K562 (cell line): ENCODE measurements around the gene TTL. TPM values are rescaled to one million over a fixed set of nuclear protein-coding genes. Genes with fewer than 3 reads are reported as not detected.

ENCODE experiments used
- CEBPG ChIP-seq, 3 experiments: fragments of 200-800 bp in 1 of 3; sonication (Bioruptor generic) in 1 of 3; sonication (generic) in 1 of 3; formaldehyde crosslinking in 1 of 3; IDR thresholded peaks in 2 of 3; conservative IDR thresholded peaks in 1 of 3; 2 replicates each; pipeline versions ENCODE4 v1.6.1 to v1.8.0; 2016 to 2022; ENCODE audit warnings: missing compliant biosample characterization in 2 of 3, missing genetic modification characterization in 2 of 3, mild to moderate bottlenecking in 1 of 3, missing genetic modification reagents in 1 of 3
- E2F3 ChIP-seq: fragments of 250-450 bp; sonication (Bioruptor Pico); IDR thresholded peaks from 2 replicates; pipeline ENCODE4 v1.4.0; 2020; ENCODE audit warnings: mild to moderate bottlenecking
- ETV1 ChIP-seq: fragments of 450-650 bp; conservative IDR thresholded peaks from 2 replicates; pipeline ENCODE4 v1.6.1; 2016; ENCODE audit warnings: missing genetic modification characterization, control low read depth, low read depth, missing compliant biosample characterization
- KLF1 ChIP-seq: fragments of 450-650 bp; IDR thresholded peaks from 2 replicates; pipeline ENCODE4 v1.6.1; 2016; ENCODE audit warnings: missing genetic modification characterization, missing compliant biosample characterization
- LARP7 ChIP-seq: fragments of 450-650 bp; IDR thresholded peaks from 2 replicates; pipeline ENCODE4 v1.6.1; 2016
- MED1 ChIP-seq: sonication (generic); formaldehyde crosslinking; IDR thresholded peaks from 2 replicates; pipeline ENCODE4 v1.8.1; 2023; ENCODE audit warnings: missing genetic modification reagents, borderline replicate concordance
- NELFE ChIP-seq: IDR thresholded peaks from 2 replicates; pipeline ENCODE4 v1.6.1; 2011; ENCODE audit warnings: mild to moderate bottlenecking; ENCODE audit not compliant: insufficient read depth, insufficient read length
- RNF2 ChIP-seq: sonication (generic); IDR thresholded peaks from 2 replicates; pipeline ENCODE4 v1.6.1; 2016
- TAF15 ChIP-seq: fragments of 200-400 bp; formaldehyde crosslinking; IDR thresholded peaks from 2 replicates; pipeline ENCODE4 v1.6.1; 2017; ENCODE audit warnings: mild to moderate bottlenecking, low read depth, low read length, moderate library complexity
- ZFP1 ChIP-seq: fragments of 450-650 bp; formaldehyde crosslinking; IDR thresholded peaks from 2 replicates; pipeline ENCODE4 v1.4.0; 2020; ENCODE audit warnings: mild to moderate bottlenecking, mixed read lengths
- ZFX ChIP-seq: sonication (generic); formaldehyde crosslinking; IDR thresholded peaks from 2 replicates; pipeline ENCODE4 v1.8.0; 2022; ENCODE audit warnings: mild to moderate bottlenecking, missing genetic modification reagents, moderate library complexity
- polyA plus RNA-seq, 8 experiments: library from polyadenylated mRNA; depleted of rRNA in 4 of 8; stranded (reverse) in 5 of 8; unstranded in 3 of 8; fragments of >200 nt; fragmentation: Nextera tagmentation in 2 of 8; fragmentation: Illumina TruSeq in 1 of 8; extraction: Ambion mirVana in 2 of 8; extraction: Trizol in 1 of 8; gene quantifications; 2 replicates each; pipeline versions ENCODE4 v1.2.1 to v1.2.3, GENCODE V29; 2011 to 2014; ENCODE audit warnings: inconsistent platforms in 1 of 8, missing spikeins in 1 of 8
- total RNA-seq, 7 experiments: library from RNA; depleted of rRNA in 6 of 7; stranded (reverse); fragments of >200 nt in 6 of 7; fragmentation: Illumina TruSeq in 2 of 7; extraction: Trizol in 2 of 7; gene quantifications; 2 replicates each; pipeline versions ENCODE4 v1.2.1 to v1.2.3, GENCODE V29; 2011 to 2021; ENCODE audit warnings: low replicate concordance in 1 of 7
- TF ChIP-seq, protein P1 (sequence below): fragments of 200-800 bp; sonication (Bioruptor generic); IDR thresholded peaks from 2 replicates; pipeline ENCODE4 v1.6.1; 2017; ENCODE audit warnings: missing genetic modification characterization, missing compliant biosample characterization
- TF ChIP-seq, protein P2 (sequence below), 2 experiments: IDR thresholded peaks; 2 replicates each; pipeline ENCODE4 v1.6.1; 2012; ENCODE audit warnings: improper control_type of control experiment in 2 of 2, low read depth in 2 of 2, low read length in 2 of 2, borderline replicate concordance in 1 of 2
- TF ChIP-seq, protein P3 (sequence below): fragments of 250-450 bp; sonication (Bioruptor Pico); IDR thresholded peaks from 2 replicates; pipeline ENCODE4 v1.4.0; 2020; ENCODE audit warnings: mild to moderate bottlenecking, moderate library complexity
- TF ChIP-seq, protein P4 (sequence below): sonication (generic); formaldehyde crosslinking; IDR thresholded peaks from 2 replicates; pipeline ENCODE4 v1.8.0; 2022; ENCODE audit warnings: missing genetic modification reagents, mild to moderate bottlenecking, moderate library complexity, borderline replicate concordance

Gene TTL
- total and polyA plus RNA-seq, 9 of the 15 experiments (the other 6 are each of a cell fraction or from before 2014, with no cell fraction given): 9.4 to 54.4 (median 34.9) TPM

DNA sequence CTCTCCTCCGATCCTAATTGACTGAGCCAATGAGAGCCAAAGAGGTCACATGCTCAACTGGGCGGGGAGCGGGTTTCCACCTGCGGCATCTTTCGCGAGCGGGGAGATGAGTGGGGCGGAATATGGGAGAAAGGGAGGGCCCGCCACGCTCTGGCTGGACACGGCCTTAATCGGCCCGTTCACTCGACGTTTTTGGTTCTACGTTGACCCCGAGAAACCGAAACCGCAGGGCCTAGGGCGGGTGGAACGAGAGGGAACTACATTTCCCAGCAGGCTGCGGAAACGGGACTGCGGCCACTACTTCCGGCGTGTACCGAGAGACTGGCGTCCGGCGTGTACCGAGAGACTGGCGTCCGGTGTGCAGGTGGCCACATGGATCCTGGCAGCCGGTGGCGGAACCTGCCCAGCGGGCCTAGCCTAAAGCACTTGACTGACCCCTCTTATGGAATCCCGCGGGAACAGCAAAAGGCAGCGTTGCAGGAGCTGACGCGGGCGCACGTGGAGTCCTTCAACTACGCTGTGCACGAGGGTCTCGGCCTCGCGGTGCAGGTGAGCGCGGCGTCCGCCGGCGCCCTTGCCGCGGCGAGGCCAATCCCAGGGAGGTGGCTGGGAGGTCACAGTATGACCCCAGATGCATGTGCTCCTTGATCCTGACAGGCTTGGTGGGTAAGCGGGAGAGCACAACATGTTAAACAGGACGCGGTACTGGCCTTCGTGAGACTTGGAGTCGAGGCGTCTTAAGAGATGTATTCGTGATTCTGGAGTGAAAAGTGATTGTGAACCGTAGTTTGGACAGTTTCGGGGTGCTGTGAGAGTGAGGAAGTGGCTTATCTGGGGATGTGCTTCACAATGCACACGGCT lies 60.4 kb downstream of the TTL start, which contains the start of gene POLR1B (continued):
- TF ChIP-seq, protein P1, sequence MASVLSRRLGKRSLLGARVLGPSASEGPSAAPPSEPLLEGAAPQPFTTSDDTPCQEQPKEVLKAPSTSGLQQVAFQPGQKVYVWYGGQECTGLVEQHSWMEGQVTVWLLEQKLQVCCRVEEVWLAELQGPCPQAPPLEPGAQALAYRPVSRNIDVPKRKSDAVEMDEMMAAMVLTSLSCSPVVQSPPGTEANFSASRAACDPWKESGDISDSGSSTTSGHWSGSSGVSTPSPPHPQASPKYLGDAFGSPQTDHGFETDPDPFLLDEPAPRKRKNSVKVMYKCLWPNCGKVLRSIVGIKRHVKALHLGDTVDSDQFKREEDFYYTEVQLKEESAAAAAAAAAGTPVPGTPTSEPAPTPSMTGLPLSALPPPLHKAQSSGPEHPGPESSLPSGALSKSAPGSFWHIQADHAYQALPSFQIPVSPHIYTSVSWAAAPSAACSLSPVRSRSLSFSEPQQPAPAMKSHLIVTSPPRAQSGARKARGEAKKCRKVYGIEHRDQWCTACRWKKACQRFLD (CRISPR knock-in tag): peak; percentile 77; the same call in 1 of the 2 replicates
- TF ChIP-seq, protein P2, sequence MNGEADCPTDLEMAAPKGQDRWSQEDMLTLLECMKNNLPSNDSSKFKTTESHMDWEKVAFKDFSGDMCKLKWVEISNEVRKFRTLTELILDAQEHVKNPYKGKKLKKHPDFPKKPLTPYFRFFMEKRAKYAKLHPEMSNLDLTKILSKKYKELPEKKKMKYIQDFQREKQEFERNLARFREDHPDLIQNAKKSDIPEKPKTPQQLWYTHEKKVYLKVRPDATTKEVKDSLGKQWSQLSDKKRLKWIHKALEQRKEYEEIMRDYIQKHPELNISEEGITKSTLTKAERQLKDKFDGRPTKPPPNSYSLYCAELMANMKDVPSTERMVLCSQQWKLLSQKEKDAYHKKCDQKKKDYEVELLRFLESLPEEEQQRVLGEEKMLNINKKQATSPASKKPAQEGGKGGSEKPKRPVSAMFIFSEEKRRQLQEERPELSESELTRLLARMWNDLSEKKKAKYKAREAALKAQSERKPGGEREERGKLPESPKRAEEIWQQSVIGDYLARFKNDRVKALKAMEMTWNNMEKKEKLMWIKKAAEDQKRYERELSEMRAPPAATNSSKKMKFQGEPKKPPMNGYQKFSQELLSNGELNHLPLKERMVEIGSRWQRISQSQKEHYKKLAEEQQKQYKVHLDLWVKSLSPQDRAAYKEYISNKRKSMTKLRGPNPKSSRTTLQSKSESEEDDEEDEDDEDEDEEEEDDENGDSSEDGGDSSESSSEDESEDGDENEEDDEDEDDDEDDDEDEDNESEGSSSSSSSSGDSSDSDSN (IDR thresholded peaks at IDR 0.05; ENCODE audit: borderline replicate concordance in 1 of 2, low read depth in 2 of 2, low read length in 2 of 2): no peak
- TF ChIP-seq NELFE (no peak), KLF1 (peak; percentile 87), CEBPG (CRISPR knock-in tag; IDR thresholded peaks at IDR 0.05) (0 out of 2 replicates have a peak, but pooled peaks have one; percentile 13), CEBPG (tag; conservative IDR thresholded peaks at IDR 0.05 in 1 of 2, IDR thresholded peaks at IDR 0.05 in 1 of 2) (no peak), E2F3 (CRISPR knock-in tag) (0 out of 2 replicates have a peak, but pooled peaks have one; percentile 35), TAF15 (no peak), ZFP1 (CRISPR knock-in tag) (no peak), ETV1 (tag) (peak; percentile 88), ZFX (peak; percentile 93), LARP7 (no peak), MED1 (CRISPR knock-in tag) (no peak), RNF2 (peak; percentile 67)
- TF ChIP-seq, protein P3, sequence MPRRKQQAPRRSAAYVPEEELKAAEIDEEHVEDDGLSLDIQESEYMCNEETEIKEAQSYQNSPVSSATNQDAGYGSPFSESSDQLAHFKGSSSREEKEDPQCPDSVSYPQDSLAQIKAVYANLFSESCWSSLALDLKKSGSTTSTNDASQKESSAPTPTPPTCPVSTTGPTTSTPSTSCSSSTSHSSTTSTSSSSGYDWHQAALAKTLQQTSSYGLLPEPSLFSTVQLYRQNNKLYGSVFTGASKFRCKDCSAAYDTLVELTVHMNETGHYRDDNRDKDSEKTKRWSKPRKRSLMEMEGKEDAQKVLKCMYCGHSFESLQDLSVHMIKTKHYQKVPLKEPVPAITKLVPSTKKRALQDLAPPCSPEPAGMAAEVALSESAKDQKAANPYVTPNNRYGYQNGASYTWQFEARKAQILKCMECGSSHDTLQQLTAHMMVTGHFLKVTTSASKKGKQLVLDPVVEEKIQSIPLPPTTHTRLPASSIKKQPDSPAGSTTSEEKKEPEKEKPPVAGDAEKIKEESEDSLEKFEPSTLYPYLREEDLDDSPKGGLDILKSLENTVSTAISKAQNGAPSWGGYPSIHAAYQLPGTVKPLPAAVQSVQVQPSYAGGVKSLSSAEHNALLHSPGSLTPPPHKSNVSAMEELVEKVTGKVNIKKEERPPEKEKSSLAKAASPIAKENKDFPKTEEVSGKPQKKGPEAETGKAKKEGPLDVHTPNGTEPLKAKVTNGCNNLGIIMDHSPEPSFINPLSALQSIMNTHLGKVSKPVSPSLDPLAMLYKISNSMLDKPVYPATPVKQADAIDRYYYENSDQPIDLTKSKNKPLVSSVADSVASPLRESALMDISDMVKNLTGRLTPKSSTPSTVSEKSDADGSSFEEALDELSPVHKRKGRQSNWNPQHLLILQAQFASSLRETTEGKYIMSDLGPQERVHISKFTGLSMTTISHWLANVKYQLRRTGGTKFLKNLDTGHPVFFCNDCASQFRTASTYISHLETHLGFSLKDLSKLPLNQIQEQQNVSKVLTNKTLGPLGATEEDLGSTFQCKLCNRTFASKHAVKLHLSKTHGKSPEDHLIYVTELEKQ (CRISPR knock-in tag): no peak
- TF ChIP-seq, protein P4, sequence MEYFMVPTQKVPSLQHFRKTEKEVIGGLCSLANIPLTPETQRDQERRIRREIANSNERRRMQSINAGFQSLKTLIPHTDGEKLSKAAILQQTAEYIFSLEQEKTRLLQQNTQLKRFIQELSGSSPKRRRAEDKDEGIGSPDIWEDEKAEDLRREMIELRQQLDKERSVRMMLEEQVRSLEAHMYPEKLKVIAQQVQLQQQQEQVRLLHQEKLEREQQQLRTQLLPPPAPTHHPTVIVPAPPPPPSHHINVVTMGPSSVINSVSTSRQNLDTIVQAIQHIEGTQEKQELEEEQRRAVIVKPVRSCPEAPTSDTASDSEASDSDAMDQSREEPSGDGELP (CRISPR knock-in tag): peak; percentile 86; the same call in 1 of the 2 replicates
